Neural progenitor cell (in vitro differentiated cells): Measurements from ENCODE around the gene INPP5K.

Source experiments
- EZH2 ChIP-seq: fragments of 200-600 bp; sonication (generic); IDR thresholded peaks from 2 replicates; pipeline ENCODE4 v1.6.1; 2017; ENCODE audit warnings: antibody characterized with exemption, mild to moderate bottlenecking, moderate library complexity
- EZH2phosphoT487 ChIP-seq: fragments of 200-600 bp; sonication (generic); IDR thresholded peaks from 2 replicates; pipeline ENCODE4 v1.6.1; 2017; ENCODE audit warnings: antibody characterized with exemption
- TF ChIP-seq, protein P1 (sequence below): fragments of 200-600 bp; sonication (generic); IDR thresholded peaks from 2 replicates; pipeline ENCODE4 v1.5.1; 2017; ENCODE audit warnings: antibody characterized with exemption, mild to moderate bottlenecking

DNA sequence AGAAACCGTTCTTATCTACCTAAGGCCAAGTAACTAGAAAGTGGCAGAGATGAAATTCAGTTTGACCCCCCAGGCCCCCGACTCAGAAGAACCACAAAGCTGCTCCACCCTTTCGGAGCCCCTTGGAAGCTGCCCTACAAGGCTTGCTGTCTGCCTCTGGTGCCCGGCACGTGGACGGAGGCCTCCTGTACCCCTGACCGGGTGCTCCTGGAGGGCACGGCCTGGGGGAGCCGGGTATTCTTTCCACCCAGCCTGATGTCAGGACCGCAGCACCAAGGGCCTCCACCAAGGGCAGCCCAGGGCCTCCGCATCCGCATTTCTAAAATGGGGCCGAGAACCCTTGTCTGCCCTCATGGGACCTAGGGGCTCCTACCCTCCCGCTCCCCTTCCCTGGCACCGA lies 44.9 kb downstream of the INPP5K start:
- no peak for TF ChIP-seq EZH2phosphoT487
- TF ChIP-seq, protein P1, sequence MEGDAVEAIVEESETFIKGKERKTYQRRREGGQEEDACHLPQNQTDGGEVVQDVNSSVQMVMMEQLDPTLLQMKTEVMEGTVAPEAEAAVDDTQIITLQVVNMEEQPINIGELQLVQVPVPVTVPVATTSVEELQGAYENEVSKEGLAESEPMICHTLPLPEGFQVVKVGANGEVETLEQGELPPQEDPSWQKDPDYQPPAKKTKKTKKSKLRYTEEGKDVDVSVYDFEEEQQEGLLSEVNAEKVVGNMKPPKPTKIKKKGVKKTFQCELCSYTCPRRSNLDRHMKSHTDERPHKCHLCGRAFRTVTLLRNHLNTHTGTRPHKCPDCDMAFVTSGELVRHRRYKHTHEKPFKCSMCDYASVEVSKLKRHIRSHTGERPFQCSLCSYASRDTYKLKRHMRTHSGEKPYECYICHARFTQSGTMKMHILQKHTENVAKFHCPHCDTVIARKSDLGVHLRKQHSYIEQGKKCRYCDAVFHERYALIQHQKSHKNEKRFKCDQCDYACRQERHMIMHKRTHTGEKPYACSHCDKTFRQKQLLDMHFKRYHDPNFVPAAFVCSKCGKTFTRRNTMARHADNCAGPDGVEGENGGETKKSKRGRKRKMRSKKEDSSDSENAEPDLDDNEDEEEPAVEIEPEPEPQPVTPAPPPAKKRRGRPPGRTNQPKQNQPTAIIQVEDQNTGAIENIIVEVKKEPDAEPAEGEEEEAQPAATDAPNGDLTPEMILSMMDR: no peak
- TF ChIP-seq EZH2: no peak
